NCI-H128 (cell line): ENCODE measurements around the gene MMP10.

Experiments used
- DNase-seq: peaks from one replicate; lab custom pipeline; 2025; ENCODE audit not compliant: unreplicated experiment; lab: John Stamatoyannopoulos, UW

The MMP10 gene

GRCh38 chr11:102780491-102780918 is at the start of gene MMP10:
TSS of gene MMP10 (minus strand) at chr11:102780628. CDS start at chr11:102780591, 37 bp downstream.
- no peak for DNase-seq

- DNase-seq = no peak
Measured at GRCh38 chr11:102829316-102830000, 49.0 kb upstream of the MMP10 start.

GRCh38 chr11:102824556-102824955 is 44.1 kb upstream of the MMP10 start:
- DNase-seq = no peak

- DNase-seq = no peak
Measured at GRCh38 chr11:102819491-102819890, 39.1 kb upstream of the MMP10 start.

GRCh38 chr11:102813484-102813883 is 33.1 kb upstream of the MMP10 start:
- DNase-seq = no peak

GRCh38 chr11:102812188-102812587 is 31.8 kb upstream of the MMP10 start:
- DNase-seq = no peak

- DNase-seq = no peak
Measured at GRCh38 chr11:102810950-102811660, 30.7 kb upstream of the MMP10 start.

GRCh38 chr11:102809971-102810370 is 29.5 kb upstream of the MMP10 start:
- no peak for DNase-seq

GRCh38 chr11:102807921-102808320 is 27.5 kb upstream of the MMP10 start:
- no peak for DNase-seq

- DNase-seq = no peak
Measured at GRCh38 chr11:102806296-102806695, 25.9 kb upstream of the MMP10 start.

GRCh38 chr11:102802341-102802740 is 21.9 kb upstream of the MMP10 start:
- no peak for DNase-seq

- DNase-seq = no peak
Measured at GRCh38 chr11:102800767-102801166, 20.3 kb upstream of the MMP10 start.

GRCh38 chr11:102799681-102800340 is 19.4 kb upstream of the MMP10 start:
- DNase-seq = no peak

- DNase-seq = no peak
Measured at GRCh38 chr11:102798012-102798746, 17.8 kb upstream of the MMP10 start, which contains the start of gene MMP1. TSS of gene MMP1 (minus strand) at chr11:102798160. CDS start at chr11:102798092, 68 bp downstream.

GRCh38 chr11:102794382-102794781 is 14.0 kb upstream of the MMP10 start:
- no peak for DNase-seq

- no peak for DNase-seq
Measured at GRCh38 chr11:102793677-102794290, 13.4 kb upstream of the MMP10 start.

- DNase-seq = no peak
Measured at GRCh38 chr11:102792604-102793003, 12.2 kb upstream of the MMP10 start.

- DNase-seq = no peak
Measured at GRCh38 chr11:102791271-102792036, 11.0 kb upstream of the MMP10 start.

GRCh38 chr11:102788334-102788995 is 8.0 kb upstream of the MMP10 start:
- DNase-seq = no peak
